Measurements from ENCODE around the gene PHKB. TPM values are rescaled to one million over a fixed set of nuclear protein-coding genes. Genes with fewer than 3 reads are reported as not detected.

PHKB gene
- total RNA-seq, 1 donor from 2014 or later, result 109 TPM

- Histone ChIP-seq H3K9ac (no peak overlapping the region), H3K4me2 (no peak overlapping the region), H3K4me3 (no peak overlapping the region), H3K27ac (no peak overlapping the region), H3K79me2 (ENCODE audit: low read depth) (no peaks in the 10 kb centered on the region), H2AFZ (replicated peaks) (no peak overlapping the region), H3K9me3 (ENCODE audit: low read depth) (no peaks in the 10 kb centered on the region), H3K36me3 (no peaks in the 10 kb centered on the region), H4K20me1 (ENCODE audit: low read depth) (no peaks in the 10 kb centered on the region), H3K4me1 (no peaks in the 10 kb centered on the region), H3K27me3 (no peaks in the 10 kb centered on the region), H3F3A (ENCODE audit: low read depth) (no peaks in the 10 kb centered on the region)
- Mint-ChIP-seq H3K4me3 (no peak overlapping the region), H3K36me3 (no peaks in the 10 kb centered on the region), H3K9me3 (no peaks in the 10 kb centered on the region), H3K27ac (no peak overlapping the region), H3K4me1 (peaks cover 3% of the 10 kb centered on the region), H3K27me3 (ENCODE audit: insufficient read depth, low read depth) (no peaks in the 10 kb centered on the region)
- no peak for TF ChIP-seq EZH2 (IDR thresholded peaks at IDR 0.05)
- TF ChIP-seq EZH2phosphoT487 (IDR thresholded peaks at IDR 0.05), result no peak
- TF ChIP-seq CTCF (IDR thresholded peaks at IDR 0.05), result no peak
- DNase-seq (ENCODE audit: low spot score), result no peak
These were observed 289.2 kb downstream of the PHKB start for GRCh38 chr16:47750371-47750770.

Small RNAs within 50 kb of the gene (small RNA-seq; reads per million reads assigned to genes)
- not detected for gene RNA5SP425

Other genes with a start within 250 kb of the PHKB start
- 31.7 and 61.8 TPM in 2 replicates for gene ITFG1, start 268 bp upstream of the PHKB start, total RNA-seq (ENCODE audit: low replicate concordance)

Measured in neural progenitor cell (in vitro differentiated cells).